DMS53 treated with DMSO at 0.1 percent for 48 hours (cell line): ENCODE data around the gene TOM1.

Experiments used
- DNase-seq: peaks from one replicate; lab custom pipeline; 2025; ENCODE audit not compliant: unreplicated experiment; lab: John Stamatoyannopoulos, UW

The TOM1 gene

DNA sequence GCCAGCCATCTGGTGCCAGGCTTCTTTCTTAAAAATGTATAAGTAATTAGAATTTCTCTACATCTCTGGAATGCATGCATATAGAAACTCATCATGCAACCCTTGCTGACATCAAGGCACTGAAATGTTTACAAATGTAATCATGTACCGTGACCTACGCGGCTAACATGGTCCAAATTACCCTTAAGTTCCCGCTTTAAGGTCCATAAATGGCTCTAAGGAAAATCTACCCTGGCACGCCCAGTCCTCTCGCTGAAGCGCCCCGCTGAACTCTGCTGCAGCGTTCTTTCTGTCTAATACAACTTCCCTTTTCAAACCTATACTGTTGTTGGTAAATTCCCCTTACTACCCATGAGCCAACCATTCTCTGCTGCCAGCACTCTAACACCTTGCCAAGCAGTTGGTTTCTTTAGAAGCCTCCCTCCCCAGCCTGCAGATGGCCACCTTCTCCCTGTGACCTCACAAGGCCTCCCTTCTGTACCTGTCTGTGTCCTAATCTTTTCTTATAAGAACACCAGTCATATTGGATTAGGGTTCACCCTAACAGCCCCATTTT, 67.7 kb downstream of the TOM1 start:
- no peak for DNase-seq

DNA sequence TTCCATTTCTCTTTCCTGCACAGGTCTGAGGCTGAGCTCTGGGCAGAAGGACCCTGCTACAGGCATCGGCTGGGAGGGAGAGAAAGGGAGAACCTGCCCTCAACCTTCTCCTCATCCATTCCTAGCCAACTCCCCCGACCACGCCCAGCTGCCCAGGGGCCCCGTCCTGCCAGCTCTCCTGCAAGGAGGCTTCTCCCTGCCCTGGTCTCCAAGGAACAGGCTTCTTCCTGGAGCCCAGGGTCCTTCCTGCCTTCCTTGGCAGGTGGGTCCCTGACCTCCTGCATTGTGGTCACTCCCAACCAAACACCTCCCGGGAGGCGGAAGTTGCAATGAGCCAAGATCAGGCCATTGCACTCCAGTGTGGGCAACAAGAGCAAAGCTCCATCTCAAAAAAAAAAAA, 68.7 kb downstream of the TOM1 start:
- DNase-seq, result no peak

DNA sequence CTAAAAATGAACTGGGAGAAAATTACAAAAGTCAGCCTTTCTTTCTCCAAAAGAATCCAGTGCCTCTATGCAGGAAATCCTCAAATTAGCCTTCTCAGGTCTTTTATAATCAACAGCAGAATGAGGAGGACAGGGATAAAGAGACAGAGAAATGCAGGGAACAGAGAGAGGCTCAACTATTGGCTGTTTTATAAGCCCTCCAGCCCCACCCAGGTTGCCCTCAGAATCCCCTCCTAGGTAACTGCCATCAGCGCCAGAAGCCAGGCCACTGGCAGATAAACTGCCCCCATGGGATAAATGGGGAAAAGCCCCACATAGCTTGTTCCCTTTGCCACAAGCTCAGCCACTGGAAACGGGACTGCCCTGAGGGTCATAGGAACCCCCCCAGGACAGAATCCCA, 70.3 kb downstream of the TOM1 start:
- DNase-seq, result no peak

DNA sequence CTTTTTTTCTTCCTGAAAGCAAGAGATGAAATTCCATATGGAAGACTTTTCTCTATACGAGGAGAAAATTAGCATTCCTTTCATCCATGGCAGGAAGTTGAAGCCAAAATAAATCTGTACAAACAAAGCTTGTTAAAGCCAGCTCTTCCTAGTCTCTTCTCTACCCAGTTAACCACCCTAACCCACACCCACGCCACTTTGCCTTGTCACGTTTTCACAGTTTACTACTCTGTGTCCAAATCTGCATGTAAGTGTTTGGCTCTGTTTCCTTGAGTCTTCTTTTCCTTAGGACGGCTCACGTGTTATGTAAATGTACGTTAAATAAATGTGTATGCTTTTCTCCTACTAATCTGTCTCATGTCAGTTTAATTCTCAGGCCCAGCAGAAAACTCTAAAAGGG, 74.1 kb downstream of the TOM1 start:
- DNase-seq, result no peak

DNA sequence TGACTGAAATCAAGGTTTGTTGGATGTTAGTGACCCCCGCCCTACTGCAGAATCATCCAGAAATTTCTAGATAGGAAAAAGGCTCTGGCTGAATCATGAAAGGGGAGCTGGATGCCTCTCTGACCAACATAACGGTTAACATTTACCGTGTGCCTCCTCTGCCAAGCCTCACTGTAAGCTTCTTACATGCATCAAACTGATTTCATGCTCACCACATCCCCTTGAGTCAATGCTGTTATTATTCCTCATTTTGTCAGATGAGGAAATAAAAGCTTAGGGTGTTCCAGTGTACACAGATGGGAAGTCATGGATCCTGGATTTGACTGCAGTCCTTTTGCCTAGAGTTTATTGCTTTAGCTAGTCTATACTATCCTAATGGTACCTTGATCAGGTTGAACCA, 75.3 kb downstream of the TOM1 start:
- DNase-seq, result no peak

DNA sequence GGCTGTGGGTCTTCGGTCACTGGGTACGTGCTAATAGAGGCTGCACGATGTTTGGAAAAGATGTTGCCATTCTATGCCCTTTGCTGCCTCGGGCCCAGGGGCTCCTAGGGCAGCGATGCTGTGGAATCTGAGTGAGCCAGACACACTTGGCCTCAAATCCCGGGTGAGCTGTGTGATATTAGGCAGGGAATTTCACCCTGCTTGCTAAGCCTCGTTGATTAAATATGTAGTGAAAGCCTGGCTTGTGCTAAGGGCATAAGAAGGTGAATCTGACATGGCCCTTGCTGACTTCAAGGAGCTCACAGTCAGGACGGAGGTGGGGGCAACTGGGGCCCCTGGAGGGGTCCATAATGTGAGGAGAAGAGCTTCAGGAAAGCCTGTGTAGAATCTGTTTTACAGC, 75.8 kb downstream of the TOM1 start:
- no peak for DNase-seq

DNA sequence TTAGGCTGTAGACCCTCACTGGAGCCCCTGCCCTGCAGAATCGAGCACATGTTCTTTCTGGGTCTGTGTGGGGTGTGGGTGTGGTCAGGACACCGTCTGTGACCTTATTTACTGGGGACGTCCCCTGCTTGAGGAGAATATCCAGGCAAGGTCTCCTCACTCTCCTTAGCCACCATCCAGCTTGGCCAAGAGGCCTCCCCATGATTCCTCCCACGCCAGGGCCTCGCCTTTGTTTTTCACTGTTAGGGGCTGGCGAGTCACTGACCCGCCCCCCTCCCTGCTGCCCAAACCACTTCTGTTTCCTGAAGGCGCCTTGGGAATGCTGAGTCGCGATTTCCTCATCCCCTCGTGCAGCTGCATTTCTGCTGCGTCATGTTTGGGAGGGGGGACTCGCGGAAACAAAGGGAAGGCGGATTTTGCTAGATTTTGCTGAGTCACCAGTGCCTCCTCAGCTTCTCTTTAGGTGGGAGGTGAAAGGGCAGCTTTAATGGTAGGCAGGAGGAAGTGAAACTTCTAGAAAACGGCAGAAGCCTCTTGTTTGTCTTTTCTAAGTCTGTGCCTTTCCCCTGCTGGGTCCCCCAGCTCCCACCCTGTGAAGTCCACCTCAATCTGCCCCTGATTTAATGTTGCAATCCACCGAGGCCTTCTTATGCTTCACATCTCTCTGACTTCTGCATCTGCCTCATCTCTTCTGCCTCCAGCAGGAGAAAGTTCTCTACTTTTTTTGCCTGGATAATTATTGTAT, 77.2 kb downstream of the TOM1 start:
- DNase-seq, result peak; percentile 36

DNA sequence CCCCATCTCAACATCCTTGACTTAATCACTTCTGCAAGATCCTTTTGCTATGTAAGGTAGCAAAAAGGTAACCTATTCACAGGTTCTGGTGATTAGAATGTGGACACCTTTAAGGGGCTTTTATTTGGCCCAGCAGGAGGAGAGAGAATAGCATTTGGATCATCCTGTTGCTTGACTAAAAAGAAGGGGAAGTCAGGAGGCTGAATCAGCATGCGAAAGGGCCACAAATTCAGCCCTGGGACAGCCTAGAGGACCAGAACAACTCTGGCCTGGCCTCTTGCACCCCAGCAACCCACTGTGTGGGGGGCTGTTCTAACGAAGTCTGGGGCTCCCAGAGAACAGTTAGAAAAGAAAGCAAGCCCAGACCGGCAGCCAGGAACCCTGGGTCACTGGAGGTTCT, 78.0 kb downstream of the TOM1 start:
- DNase-seq, result no peak

DNA sequence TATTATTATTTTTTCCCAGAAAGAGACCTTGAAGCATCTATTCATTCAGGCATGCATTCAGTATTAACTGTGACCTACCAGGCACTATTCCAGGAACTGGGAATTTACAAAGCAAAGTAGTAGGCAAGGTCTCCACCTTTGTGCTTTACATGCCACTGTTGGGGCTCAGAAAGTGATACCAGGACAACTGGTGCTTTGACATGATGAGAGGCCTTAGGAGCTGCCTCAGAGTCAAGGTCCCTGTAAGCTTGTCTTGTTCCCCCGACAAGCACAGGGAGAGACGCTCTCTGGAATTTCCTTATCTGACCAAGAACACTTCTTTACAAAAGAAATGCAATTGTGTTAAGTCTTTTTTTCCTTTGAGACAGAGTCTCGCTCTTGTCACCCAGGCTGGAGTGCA, 78.9 kb downstream of the TOM1 start:
- no peak for DNase-seq

DNA sequence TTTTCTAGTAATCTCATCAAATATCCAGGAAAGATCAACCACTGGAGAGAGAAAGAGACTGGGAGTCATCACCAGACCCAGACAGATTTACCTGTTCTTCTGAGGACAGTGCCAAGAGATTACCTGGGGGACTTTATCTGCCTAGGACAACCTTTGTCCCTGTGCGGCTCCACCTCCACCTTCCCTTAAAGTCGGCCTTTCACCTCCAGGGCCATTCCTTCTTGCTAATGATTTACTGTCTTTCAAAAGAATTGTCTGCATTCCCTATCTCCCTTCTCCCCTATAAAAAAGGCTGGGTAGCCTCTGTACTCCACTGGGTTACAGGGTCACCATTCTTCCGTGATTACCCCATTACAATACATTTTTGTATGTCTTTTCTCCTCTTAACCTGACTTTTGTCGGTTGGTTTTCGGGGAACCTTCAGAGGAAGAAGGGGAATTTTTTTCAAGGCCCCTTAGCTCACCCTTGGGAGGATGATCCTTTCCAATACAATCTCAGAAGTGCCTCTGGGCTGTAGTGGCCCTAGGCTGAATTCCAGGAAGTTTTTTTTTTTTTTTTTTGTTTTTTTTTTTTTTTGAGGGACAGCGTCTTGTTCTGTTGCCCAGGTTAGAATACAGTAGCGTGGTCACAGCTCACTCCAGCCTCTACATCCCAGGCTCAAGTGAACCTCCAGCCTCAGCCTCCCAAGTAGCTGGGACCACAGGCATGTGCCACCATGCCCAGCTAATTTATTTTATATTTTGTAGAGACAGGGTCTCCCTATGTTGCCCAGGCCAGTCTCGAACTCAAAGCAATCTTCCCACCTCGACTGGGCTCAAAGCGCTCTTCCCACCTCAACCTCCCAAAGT, 79.7 kb downstream of the TOM1 start:
- DNase-seq, result no peak

DNA sequence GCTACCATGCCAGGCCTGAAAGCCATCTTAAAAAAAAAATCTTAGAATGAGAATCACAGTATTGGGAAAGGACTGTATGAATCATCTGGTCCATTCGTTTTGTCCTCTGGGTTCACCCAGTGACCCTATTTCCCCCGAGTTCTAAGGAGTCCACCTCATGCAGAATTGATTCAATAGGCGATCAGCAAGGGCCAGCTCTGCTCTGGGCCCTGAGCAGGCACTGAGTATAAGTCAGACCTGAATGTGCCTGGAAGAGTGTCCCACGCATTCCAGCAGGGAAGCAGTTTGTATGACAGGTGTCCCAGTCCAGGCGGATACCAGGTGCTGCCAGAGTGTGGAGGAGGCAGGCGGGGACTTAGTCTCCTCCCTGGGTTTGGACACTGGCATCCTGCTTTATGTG, 80.3 kb downstream of the TOM1 start:
- DNase-seq, result no peak

DNA sequence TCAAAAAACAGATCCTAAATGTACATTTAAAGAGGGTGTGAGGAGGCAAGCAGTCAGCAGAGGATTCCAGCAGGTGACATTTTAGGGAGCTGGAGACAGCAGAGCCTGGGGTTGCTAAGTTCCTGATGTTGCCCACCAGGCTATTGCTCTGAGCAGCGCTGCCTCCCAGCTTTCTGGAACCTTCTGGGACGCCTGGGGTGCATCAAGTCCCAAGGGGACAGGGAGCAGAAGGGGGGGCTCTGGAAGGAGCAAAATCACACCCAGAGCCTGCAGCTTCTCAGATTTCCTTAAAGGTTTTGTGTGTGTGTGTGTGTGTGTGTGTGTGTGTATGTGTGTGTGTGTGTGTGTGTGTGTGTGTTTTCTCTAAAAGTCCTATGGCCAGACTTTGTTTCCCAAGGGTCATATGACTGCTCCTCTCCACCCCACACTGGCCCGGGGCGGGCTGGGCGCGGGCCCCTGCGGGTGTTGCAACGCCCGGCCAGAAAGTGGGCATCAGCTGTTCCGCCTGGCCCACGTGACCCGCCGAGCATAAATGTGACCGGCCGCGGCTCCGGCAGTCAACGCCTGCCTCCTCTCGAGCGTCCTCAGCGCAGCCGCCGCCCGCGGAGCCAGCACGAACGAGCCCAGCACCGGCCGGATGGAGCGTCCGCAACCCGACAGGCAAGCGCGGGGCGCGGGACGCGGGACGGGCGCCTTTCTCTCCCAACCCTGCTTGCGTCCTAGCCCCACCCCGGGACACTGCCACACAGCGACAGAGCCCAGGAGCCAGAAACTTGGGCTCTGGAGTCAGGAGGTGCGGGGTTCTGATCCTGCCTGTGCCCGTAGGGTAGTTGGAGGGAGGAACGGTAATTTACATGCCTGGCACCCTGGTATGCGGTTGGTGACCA, 81.1 kb downstream of the TOM1 start, which contains the start of gene HMOX1:
Gene HMOX1 (plus strand): TSS at position 560 of the 887 bp plus-strand sequence. CDS start 78 bp downstream, at position 638.
- no peak for DNase-seq

DNA sequence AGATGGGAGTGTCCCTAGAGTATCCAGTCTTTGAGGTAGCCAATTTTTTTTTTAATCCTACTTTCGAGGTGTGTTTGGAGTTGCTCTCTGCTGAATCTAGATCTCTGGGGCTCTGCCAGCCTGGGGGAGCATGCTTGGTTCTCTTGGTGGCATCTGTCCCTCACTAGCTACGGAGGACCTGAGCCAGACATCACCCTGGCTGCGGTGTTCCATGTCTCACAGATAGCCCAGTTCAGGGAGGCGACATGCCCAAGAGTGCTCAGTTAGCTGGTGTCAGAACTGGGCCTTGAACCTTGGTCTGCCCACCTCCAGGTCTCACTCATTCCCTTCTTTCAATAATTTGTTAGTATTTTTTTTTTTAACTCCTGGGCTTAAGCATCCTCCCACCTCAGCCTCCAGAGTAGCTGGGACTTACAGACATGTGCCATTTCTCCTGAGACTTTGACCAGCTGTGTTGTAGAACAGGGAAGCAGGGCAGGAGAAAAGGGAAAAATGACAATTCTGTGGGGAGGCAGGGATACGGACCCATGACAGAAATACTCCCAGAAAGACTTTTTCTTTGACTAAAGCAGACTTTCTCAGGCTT, 81.8 kb downstream of the TOM1 start:
- no peak for DNase-seq

DNA sequence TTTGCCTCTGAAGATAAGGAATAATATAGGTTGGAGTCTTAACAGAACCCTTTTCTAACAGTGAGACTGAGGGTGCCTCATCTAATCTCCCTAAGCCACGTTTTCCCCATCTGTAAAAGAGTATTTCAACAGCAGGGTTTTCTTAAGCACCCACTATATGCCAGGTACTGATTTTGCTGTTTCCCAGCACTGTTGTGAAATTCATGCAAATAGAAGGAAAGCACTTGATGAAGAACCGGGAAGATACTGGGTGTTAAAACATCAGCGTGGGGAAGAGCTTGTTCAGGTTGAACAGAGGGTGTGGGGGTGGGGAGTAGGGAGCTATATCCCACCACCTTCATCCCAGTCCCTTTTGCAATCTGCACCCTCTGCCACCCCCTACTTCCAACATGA, 84.0 kb downstream of the TOM1 start:
- DNase-seq, result no peak

DNA sequence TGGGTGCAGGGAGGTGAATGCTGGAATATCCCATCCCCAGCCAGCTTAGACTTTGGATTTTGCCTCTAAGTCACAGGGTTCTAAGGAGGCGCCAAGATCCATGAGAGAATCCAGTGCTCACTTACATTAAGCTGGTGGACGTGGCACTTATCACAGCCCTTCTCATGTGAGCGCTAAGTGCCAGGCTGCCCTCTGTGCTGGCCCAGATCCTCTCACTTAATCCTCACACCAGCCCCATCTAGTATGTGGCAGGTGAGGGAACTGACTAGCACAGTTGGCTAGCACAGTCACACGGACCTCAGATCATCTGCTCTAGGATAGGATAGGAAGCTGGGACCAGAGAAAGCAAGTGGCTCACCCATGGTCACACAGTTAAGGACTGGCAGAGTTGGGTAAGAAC, 84.8 kb downstream of the TOM1 start:
- no peak for DNase-seq

DNA sequence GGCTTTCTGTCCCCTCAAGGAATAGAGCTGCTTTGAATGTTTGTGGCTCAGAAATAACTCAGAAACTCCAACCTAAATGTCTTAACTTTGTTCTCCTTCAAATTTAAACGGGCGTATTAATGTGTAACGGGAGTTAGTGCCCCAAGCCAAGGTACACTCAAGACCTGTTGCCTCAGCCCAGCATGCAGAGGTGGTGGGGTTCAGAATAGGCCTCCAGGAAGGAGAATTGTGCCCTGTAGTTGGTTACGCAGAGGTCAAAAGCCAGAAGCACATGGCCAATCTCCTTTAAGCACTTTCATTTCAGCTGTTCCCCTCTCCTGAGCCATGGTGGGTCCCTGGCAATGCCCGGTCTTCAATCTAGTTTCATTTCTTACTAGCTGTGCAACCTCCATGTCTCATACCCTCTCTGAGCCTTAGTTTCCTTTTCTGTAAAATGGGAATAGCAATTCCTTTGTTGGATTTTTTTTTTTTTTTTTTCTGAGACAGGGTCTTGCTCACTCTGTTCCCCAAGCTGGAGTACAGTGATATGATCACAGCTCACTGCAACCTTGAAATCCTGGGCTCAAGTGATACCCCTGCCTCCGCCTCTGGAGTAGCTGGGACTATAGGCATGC, 85.4 kb downstream of the TOM1 start:
- no peak for DNase-seq

DNA sequence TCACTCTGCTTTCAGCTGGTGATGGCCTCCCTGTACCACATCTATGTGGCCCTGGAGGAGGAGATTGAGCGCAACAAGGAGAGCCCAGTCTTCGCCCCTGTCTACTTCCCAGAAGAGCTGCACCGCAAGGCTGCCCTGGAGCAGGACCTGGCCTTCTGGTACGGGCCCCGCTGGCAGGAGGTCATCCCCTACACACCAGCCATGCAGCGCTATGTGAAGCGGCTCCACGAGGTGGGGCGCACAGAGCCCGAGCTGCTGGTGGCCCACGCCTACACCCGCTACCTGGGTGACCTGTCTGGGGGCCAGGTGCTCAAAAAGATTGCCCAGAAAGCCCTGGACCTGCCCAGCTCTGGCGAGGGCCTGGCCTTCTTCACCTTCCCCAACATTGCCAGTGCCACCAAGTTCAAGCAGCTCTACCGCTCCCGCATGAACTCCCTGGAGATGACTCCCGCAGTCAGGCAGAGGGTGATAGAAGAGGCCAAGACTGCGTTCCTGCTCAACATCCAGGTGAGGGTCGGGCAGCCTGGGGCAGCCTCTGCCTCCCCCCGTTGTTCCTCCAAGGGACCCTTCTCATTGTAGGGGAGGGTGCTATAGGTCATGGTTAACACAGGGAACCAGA, 87.1 kb downstream of the TOM1 start:
- no peak for DNase-seq

DNA sequence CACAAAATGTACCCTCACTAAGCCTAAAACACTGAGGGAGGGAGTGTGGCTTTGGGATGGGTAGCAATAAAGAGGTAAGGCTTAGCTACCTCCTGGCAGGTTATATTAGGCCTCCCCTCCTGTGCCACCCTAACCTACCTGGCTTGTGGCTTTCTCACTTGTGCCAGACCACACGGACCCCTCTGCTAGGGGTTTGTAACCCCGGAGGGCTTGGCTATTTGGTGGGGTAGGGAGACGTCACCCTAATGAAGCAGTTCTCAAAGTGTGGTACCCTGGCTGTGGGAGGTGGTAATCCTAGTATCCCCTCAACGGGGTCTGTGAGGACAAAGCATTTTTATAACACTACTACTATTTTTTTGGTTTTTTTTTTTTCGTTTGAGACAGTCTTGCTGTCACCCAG, 91.2 kb downstream of the TOM1 start:
- no peak for DNase-seq

DNA sequence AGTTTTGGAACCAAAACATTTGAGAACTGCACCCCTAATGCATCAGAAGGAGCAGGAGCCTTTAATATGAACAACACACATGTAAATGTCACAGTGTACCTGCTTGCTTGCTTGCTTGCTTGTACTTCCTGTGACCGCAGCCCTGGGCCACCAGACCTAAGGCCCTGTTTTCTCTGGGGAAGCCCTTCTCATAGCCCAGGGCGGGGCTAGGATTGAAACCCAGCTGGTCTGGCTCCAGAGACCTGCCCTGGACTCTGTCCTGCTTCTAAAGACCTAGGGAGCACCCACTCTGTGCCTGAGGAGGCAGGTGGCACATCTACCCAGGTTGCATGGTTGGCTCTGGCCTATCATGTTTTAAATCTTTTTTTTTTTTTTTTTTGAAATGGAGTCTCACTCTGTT, 92.7 kb downstream of the TOM1 start:
- no peak for DNase-seq
